Left ventricle myocardium superior (tissue), 1 donor: ENCODE data around the gene NRG4. TPM values are rescaled to one million over a fixed set of nuclear protein-coding genes. Genes with fewer than 3 reads are reported as not detected.

Source experiments
- ATAC-seq: fragments of 200-7000 bp; cut with Tn5 transposase; one replicate; pipeline ENCODE4 v1.9.1; 2020; ENCODE audit warnings: mild to moderate bottlenecking, moderate library complexity
- DNase-seq: peaks from one replicate; pipeline ENCODE4 v3.0.0-alpha.2; 2020
- intact Hi-C: fragments of 100-400 bp; cut with micrococcal nuclease; formaldehyde crosslinking; loops from one replicate; pipeline ENCODE4 v1.11.0; 2022
- total RNA-seq: library from RNA; stranded (reverse); fragmentation: NEBNext Ultra II Directional; extraction: Animal tissue kit (Norgen Biotek cat#: 25700); gene quantifications from one replicate; pipeline ENCODE4 v1.2.1, GENCODE V29; 2021
- donor health status: DM: no; HTN: yes; CAD: no; lungs with severe emphysema.

NRG4 gene
- total RNA-seq, 1 donor from 2014 or later, result not detected

- DNase-seq (no peak), ATAC-seq (no peak)
- intact Hi-C loops, result no loop called here
These were observed 120.3 kb downstream of the NRG4 start for GRCh38 chr15:75891895-75892294.

Other genes starting within 250 kb of the NRG4 start
- gene UBE2Q2, start 169.0 kb downstream of the NRG4 start, total RNA-seq, result 21.2 TPM
- 23.3 TPM for gene FBXO22, start 108.5 kb downstream of the NRG4 start, total RNA-seq
- gene TMEM266, start 47.6 kb upstream of the NRG4 start, total RNA-seq, result 0.10 TPM